ENCODE results near the gene SCGB1A1.

DNA sequence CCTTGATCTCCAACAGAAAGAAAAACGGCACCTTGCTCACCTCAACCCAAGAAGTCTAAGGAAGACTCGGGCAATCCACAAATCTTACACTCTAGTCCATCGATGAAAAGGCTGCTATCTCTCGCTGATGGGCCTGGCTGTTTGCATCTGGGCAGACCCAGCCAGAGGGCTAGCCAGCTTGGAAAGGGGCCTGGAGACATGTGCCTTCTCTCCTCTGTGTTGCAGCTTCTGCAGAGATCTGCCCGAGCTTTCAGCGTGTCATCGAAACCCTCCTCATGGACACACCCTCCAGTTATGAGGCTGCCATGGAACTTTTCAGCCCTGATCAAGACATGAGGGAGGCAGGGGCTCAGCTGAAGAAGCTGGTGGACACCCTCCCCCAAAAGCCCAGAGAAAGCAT, 3.2 kb downstream of the SCGB1A1 start:
- no peak for TF ChIP-seq YY1 (IDR thresholded peaks at IDR 0.05; ENCODE audit: insufficient read depth, insufficient read length)
- no peak for TF ChIP-seq SUZ12 (IDR thresholded peaks at IDR 0.05; ENCODE audit: extremely low read depth, insufficient read depth, insufficient read length)
- TF ChIP-seq ZNF274 (IDR thresholded peaks at IDR 0.05; ENCODE audit: low read depth, low read length), result no peak
